ENCODE data around the gene NAALADL2. TPM values are rescaled to one million over a fixed set of nuclear protein-coding genes. Genes with fewer than 3 reads are reported as not detected.

Gene NAALADL2
- total and polyA plus RNA-seq, 4 donors, result 0.28 to 4.6 (median 3.1) TPM

DNA sequence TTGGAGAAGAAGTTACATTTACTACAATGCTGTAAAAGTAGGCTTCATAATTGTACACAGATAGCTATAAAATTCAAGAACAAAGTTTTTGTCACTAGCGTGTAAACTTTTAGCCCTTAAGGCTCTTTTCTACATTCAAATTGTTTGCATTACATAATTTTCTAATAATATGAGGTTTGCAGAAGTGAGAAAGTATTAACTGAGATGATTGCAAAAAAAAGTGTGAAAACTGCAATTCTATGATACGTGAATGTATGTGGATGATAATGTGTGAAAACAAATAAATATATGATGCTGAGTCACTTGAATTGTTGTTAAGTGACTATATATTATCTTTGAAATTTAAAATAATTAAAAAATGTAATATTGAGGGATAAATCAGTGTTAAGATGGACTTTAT lies 557.5 kb downstream of the NAALADL2 start:
- Histone ChIP-seq H3K4me1 (ENCODE audit: control insufficient read depth in 4 of 4, insufficient read depth in 4 of 4, low read length in 3 of 4) (no peaks in the 10 kb centered on the region), H3K9ac (ENCODE audit: low read depth in 1 of 2, low read length in 2 of 2) (no peak overlapping the region), H3K27me3 (ENCODE audit: control insufficient read depth in 4 of 4, insufficient read depth in 4 of 4, low read length in 3 of 4) (no peaks in the 10 kb centered on the region), H3K9me3 (ENCODE audit: control insufficient read depth in 4 of 4, low read length in 3 of 4) (no peaks in the 10 kb centered on the region), H3K36me3 (ENCODE audit: control insufficient read depth in 4 of 4, insufficient read depth in 3 of 4, low read depth in 1 of 4, low read length in 3 of 4) (no peaks in the 10 kb centered on the region), H3K4me3 (ENCODE audit: low read depth in 1 of 3, low read length in 3 of 3) (no peak overlapping the region), H3K27ac (ENCODE audit: low read depth in 1 of 2, low read length in 2 of 2) (no peak overlapping the region)
- TF ChIP-seq, protein P1, sequence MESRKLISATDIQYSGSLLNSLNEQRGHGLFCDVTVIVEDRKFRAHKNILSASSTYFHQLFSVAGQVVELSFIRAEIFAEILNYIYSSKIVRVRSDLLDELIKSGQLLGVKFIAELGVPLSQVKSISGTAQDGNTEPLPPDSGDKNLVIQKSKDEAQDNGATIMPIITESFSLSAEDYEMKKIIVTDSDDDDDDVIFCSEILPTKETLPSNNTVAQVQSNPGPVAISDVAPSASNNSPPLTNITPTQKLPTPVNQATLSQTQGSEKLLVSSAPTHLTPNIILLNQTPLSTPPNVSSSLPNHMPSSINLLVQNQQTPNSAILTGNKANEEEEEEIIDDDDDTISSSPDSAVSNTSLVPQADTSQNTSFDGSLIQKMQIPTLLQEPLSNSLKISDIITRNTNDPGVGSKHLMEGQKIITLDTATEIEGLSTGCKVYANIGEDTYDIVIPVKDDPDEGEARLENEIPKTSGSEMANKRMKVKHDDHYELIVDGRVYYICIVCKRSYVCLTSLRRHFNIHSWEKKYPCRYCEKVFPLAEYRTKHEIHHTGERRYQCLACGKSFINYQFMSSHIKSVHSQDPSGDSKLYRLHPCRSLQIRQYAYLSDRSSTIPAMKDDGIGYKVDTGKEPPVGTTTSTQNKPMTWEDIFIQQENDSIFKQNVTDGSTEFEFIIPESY (IDR thresholded peaks at IDR 0.05), result no peak
- TF ChIP-seq EGR1 (IDR thresholded peaks at IDR 0.05; ENCODE audit: low read depth in 2 of 2), result no peak
- TF ChIP-seq, protein P2, sequence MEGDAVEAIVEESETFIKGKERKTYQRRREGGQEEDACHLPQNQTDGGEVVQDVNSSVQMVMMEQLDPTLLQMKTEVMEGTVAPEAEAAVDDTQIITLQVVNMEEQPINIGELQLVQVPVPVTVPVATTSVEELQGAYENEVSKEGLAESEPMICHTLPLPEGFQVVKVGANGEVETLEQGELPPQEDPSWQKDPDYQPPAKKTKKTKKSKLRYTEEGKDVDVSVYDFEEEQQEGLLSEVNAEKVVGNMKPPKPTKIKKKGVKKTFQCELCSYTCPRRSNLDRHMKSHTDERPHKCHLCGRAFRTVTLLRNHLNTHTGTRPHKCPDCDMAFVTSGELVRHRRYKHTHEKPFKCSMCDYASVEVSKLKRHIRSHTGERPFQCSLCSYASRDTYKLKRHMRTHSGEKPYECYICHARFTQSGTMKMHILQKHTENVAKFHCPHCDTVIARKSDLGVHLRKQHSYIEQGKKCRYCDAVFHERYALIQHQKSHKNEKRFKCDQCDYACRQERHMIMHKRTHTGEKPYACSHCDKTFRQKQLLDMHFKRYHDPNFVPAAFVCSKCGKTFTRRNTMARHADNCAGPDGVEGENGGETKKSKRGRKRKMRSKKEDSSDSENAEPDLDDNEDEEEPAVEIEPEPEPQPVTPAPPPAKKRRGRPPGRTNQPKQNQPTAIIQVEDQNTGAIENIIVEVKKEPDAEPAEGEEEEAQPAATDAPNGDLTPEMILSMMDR (IDR thresholded peaks at IDR 0.05; ENCODE audit: low read depth, low read length, missing input control), result no peak
- no peak for TF ChIP-seq RAD21 (IDR thresholded peaks at IDR 0.05)
- TF ChIP-seq FOXA2 (IDR thresholded peaks at IDR 0.05), result no peak
- TF ChIP-seq YY1 (IDR thresholded peaks at IDR 0.05), result no peak
- TF ChIP-seq RXRA (IDR thresholded peaks at IDR 0.05), result no peak
- no peak for TF ChIP-seq HNF4A (conservative IDR thresholded peaks at IDR 0.05)
- no peak for TF ChIP-seq GABPA (IDR thresholded peaks at IDR 0.05 in 1 of 2, conservative IDR thresholded peaks at IDR 0.05 in 1 of 2)
- TF ChIP-seq MAX (IDR thresholded peaks at IDR 0.05), result no peak
- TF ChIP-seq FOXA1 (IDR thresholded peaks at IDR 0.05), result no peak
- DNase-seq (ENCODE audit: low spot score), result no peak
- WGBS, result 95% methylated on average over 2 of the region's 2 CpGs

DNA sequence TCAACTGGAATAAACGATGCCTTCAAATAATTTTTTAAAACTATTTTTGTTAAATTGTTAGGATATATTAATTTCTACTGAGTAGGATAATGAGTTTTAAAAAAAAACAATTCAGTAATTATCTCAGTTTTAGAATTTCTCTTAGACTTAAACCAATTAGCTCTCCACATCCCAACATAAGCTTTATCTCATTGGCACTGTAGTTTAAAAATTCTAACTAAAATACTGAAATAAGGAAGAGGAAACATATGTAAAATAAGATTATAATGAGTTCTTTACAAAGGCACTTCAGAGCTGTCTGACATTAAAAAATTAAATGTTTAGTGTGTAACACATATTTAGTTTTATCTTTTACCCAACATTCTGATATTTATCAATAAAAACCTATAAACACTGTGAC lies 558.3 kb downstream of the NAALADL2 start:
- no peak for DNase-seq (ENCODE audit: low spot score)
- TF ChIP-seq, protein P3, sequence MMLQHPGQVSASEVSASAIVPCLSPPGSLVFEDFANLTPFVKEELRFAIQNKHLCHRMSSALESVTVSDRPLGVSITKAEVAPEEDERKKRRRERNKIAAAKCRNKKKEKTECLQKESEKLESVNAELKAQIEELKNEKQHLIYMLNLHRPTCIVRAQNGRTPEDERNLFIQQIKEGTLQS (IDR thresholded peaks at IDR 0.05), result no peak
- TF ChIP-seq TAF1 (conservative IDR thresholded peaks at IDR 0.05), result no peak
- Histone ChIP-seq H3K4me1 (ENCODE audit: control insufficient read depth in 4 of 4, insufficient read depth in 4 of 4, low read length in 3 of 4) (no peaks in the 10 kb centered on the region), H3K36me3 (ENCODE audit: control insufficient read depth in 4 of 4, insufficient read depth in 3 of 4, low read depth in 1 of 4, low read length in 3 of 4) (no peaks in the 10 kb centered on the region), H3K4me3 (ENCODE audit: low read depth in 1 of 3, low read length in 3 of 3) (no peak overlapping the region), H3K9me3 (ENCODE audit: control insufficient read depth in 4 of 4, low read length in 3 of 4) (no peaks in the 10 kb centered on the region), H3K27ac (ENCODE audit: low read depth in 1 of 2, low read length in 2 of 2) (no peak overlapping the region), H3K9ac (ENCODE audit: low read depth in 1 of 2, low read length in 2 of 2) (no peak overlapping the region), H3K27me3 (ENCODE audit: control insufficient read depth in 4 of 4, insufficient read depth in 4 of 4, low read length in 3 of 4) (no peaks in the 10 kb centered on the region)
- 91% methylated on average over 1 of the region's 1 CpG for WGBS

GRCh38 chr3:175421902-175422301 lies 562.8 kb downstream of the NAALADL2 start:
- H3K27ac ChIP-seq (ENCODE audit: low read depth in 1 of 2, low read length in 2 of 2), result no peak overlapping the region
- no peaks in the 10 kb centered on the region for H3K27me3 ChIP-seq (ENCODE audit: control insufficient read depth in 4 of 4, insufficient read depth in 4 of 4, low read length in 3 of 4)
- H3K4me3 ChIP-seq (ENCODE audit: low read depth in 1 of 3, low read length in 3 of 3), result no peak overlapping the region
- 78% methylated on average over 2 of the region's 2 CpGs for WGBS
- H3K9ac ChIP-seq (ENCODE audit: low read depth in 1 of 2, low read length in 2 of 2), result no peak overlapping the region
- DNase-seq (ENCODE audit: low spot score), result no peak
- no peak for TF ChIP-seq FOXA2 (IDR thresholded peaks at IDR 0.05)
- TF ChIP-seq GABPA (IDR thresholded peaks at IDR 0.05 in 1 of 2, conservative IDR thresholded peaks at IDR 0.05 in 1 of 2), result no peak
- TF ChIP-seq FOXA1 (IDR thresholded peaks at IDR 0.05), result no peak
- TF ChIP-seq, protein P1 (IDR thresholded peaks at IDR 0.05), result no peak
- TF ChIP-seq HNF4G (IDR thresholded peaks at IDR 0.05), result no peak
- TF ChIP-seq NR2F2 (IDR thresholded peaks at IDR 0.05), result no peak
- TF ChIP-seq JUND (IDR thresholded peaks at IDR 0.05), result no peak
- no peak for TF ChIP-seq YY1 (IDR thresholded peaks at IDR 0.05)
- TF ChIP-seq RAD21 (IDR thresholded peaks at IDR 0.05), result no peak
- no peak for TF ChIP-seq SP1 (IDR thresholded peaks at IDR 0.05)
- no peak for TF ChIP-seq EGR1 (IDR thresholded peaks at IDR 0.05; ENCODE audit: low read depth in 2 of 2)
- TF ChIP-seq, protein P2 (IDR thresholded peaks at IDR 0.05; ENCODE audit: low read depth, low read length, missing input control), result no peak
- H3K9me3 ChIP-seq (ENCODE audit: control insufficient read depth in 4 of 4, low read length in 3 of 4), result no peaks in the 10 kb centered on the region
- H3K36me3 ChIP-seq (ENCODE audit: control insufficient read depth in 4 of 4, insufficient read depth in 3 of 4, low read depth in 1 of 4, low read length in 3 of 4), result no peaks in the 10 kb centered on the region
- H3K4me1 ChIP-seq (ENCODE audit: control insufficient read depth in 4 of 4, insufficient read depth in 4 of 4, low read length in 3 of 4), result no peaks in the 10 kb centered on the region

Measured in liver (tissue), 9 donors.